Ishikawa (cell line): ENCODE measurements around the gene TPCN2.

Experiments
- CEBPB ChIP-seq: IDR thresholded peaks from 2 replicates; pipeline ENCODE4 v1.6.1; 2012
- EGR1 ChIP-seq: IDR thresholded peaks from 2 replicates; pipeline ENCODE4 v1.6.1; 2012
- EP300 ChIP-seq: IDR thresholded peaks from 2 replicates; pipeline ENCODE4 v1.6.1; 2012; ENCODE audit warnings: borderline replicate concordance
- FOXM1 ChIP-seq: IDR thresholded peaks from 2 replicates; pipeline ENCODE4 v1.6.1; 2012; ENCODE audit warnings: low read depth, borderline replicate concordance
- MAX ChIP-seq: IDR thresholded peaks from 2 replicates; pipeline ENCODE4 v1.6.1; 2012
- RAD21 ChIP-seq: IDR thresholded peaks from 2 replicates; pipeline ENCODE4 v1.6.1; 2012; ENCODE audit warnings: low read depth
- TAF1 ChIP-seq: IDR thresholded peaks from 2 replicates; pipeline ENCODE4 v1.6.1; 2012; ENCODE audit warnings: low read depth, mild to moderate bottlenecking
- TEAD4 ChIP-seq: IDR thresholded peaks from 2 replicates; pipeline ENCODE4 v1.6.1; 2012
- YY1 ChIP-seq: IDR thresholded peaks from 2 replicates; pipeline ENCODE4 v1.6.1; 2012; ENCODE audit warnings: low read depth

GRCh38 chr11:69032833-69033232 lies 15.9 kb upstream of the TPCN2 start:
- TF ChIP-seq RAD21 (no peak), FOXM1 (no peak), CEBPB (no peak), YY1 (no peak), TAF1 (no peak), MAX (no peak), EP300 (no peak), EGR1 (no peak), TEAD4 (no peak)
